Islet precursor cell (in vitro differentiated cells): ENCODE results near the gene DISP3.

Experiments
- DNase-seq: peaks from one replicate; pipeline ENCODE4 v3.0.0-alpha.2; 2018

Gene DISP3

GRCh38 chr1:11516961-11517635 lies 38.1 kb downstream of the DISP3 start:
- DNase-seq, result no peak

DNA sequence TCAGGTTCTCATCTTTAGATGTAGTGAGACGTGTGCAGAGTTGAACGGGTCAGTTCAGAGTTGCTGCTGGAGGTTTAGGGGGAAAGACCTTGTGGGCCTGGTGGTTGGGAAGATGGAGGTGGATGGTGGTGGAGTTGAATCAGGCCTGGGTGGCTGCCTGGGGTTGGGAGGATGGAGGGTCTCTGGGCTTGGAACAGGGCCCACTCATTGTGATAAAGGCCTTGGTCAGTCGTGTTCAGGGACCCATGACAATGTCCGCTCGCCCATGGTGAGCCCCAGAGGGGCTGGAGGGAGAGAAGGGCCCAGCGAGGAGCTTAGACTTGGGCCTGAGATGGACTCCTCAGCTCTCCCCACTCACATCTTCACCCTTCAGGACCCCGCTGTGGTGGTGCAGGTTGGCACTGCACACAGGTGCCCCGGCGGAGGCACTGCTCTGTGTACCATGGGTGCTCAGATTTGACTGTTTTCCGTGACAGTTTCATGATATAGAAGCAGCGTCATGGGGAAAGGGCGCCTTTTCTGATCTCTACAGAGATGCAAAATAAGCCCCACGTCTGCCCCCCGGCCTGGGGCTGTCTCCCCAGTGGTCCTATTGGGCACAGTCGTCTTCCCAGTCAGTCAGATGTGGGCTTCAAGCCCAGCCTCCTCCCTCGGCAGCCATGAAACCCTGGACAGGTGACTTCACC lies 39.2 kb downstream of the DISP3 start:
- no peak for DNase-seq

DNA sequence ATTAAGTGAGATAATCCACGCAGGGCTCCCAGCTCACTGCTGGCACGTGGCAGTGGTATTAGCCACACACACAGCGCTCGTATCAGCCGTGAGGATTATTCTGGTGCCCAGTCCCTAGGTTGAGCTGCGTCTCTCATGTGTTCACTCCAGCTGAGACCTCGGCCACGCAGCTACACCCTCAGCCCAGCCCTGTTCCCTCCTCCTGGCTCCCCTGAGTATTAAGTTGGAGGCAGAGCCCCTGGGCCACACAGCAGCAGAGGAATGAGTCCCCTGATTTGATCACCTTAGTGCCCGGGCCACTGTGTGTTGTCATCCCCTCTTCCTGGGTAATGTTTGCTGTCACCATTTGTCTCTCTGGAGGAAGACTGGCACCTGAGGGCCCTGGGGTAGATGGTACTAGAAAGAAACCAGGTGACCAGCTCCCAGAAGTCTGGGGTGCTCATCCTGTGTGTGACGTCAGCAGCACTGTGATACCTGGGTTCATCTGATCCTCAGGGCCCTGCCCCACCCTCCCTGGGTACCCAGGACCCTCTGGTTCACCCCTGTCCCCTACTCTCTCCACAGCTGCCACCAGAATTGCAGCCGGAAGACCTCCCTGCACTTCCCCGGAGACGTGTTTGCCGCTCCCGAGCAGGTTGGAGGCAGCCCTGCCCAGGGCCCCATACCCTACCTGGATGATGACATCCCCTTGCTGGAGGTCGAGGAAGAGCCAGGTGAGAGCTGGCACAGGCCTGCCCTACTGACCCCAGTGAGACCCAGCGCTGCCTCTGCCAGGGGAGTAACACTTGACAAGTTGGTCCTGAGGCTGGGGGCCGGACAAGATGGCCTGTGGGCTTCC lies 40.1 kb downstream of the DISP3 start:
- DNase-seq, result no peak

DNA sequence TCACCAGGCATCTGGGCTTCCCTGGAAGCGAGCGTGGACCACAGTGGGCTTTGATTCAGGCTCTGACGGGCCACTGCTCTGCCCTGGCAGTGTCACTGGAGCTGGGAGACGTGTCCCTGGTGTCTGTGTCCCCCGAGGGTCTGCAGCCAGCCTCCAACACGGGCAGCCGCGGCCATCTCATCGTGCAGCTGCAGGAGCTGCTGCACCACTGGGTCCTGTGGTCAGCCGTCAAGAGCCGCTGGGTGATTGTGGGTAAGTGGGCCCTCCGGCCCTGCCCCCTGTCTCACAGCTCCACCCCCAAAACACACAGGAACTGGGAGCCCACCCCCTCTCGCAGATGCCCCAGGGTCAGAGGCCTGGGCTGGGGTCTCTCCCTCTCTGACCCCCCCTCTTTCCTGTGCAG lies 40.7 kb downstream of the DISP3 start:
- no peak for DNase-seq

DNA sequence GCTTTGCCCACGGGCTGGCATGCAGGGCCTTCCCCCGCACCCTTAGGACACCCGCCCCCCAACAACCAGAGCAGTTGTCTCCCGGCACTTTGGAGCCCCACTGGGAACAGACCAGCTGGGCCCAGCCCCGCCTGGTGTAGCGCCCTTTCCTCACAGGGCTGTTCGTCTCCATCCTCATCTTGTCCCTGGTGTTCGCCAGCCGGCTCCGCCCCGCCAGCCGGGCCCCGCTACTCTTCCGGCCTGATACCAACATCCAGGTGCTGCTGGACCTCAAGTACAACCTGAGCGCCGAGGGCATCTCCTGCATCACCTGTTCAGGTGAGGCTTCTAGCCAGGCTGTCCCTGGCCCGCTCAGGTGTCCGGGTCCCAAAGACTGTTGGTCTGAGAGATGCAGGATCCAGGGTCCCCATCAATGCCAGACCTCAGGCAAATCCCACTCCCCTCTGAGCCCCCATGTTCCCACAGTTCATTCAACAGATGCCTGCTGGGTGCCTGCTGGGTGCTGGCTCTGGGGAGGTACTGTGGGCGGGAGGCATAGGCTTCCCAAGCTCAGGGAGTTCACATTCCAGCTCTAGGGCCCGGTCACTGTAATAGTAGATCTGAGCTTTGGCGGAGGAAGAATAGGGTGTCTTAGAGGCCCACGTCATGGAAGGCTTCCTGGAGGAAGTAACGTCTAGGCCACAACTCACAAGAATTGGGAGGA lies 41.7 kb downstream of the DISP3 start:
- no peak for DNase-seq

DNA sequence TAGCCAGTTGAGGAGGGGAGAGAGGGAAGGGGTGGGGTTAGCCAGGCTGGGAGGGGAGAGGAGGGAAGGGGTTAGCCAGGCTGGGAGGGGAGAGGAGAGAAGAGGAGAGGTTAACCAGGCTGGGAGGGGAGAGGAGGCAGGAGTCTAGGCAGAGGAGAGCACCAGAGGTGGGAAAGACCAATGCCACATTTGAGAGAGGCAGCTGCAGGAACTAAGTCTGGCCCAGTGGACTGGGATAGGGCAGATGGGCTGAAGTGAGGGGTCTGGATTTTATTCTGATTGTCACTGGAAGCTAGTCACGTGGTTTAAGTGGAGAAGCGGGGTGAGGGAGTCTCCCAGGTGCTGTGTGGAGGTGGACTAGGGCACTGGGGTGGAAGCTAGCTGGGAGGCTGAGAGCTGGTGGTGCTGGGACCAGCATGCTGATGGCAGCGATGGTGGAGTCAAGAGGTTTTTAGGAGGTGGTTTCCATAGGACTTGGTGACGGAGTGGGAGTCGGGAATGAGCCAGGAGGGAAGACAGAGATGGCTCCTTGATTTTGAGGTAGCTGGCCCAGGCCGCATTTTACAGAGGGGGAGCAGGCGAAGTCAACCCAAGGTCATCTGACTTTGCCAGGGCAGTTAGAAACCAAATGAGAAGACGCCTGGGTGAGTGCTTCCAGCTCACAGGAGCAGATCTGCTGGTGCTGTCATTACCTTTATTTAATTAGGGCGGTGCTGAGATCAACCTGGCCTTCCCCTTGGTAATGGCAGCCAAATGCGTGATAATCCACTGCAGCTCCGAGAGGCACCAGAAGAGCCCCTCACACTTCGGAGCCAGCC lies 42.8 kb downstream of the DISP3 start:
- DNase-seq, result no peak

- no peak for DNase-seq
Observed at GRCh38 chr1:11522400-11523235, 43.7 kb downstream of the DISP3 start.

DNA sequence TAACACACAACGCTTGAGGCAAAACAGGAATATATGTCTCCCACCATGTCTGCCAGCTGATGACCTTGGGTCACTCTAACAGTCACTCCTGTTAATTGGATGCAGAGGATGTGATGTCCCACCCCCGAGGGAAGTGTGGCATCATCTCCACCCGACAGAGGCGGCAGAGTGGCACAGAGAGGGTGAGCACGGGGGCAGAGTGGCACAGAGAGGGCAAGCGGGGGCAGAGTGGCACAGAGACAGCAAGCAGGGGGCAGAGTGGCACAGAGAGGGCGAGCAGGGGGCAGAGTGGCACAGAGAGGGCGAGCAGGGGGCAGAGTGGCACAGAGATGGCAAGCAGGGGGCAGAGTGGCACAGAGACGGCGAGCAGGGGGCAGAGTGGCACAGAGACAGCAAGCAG lies 44.3 kb downstream of the DISP3 start:
- no peak for DNase-seq

GRCh38 chr1:11523746-11524464 lies 45.0 kb downstream of the DISP3 start:
- no peak for DNase-seq

GRCh38 chr1:11524465-11525150 lies 45.7 kb downstream of the DISP3 start:
- DNase-seq, result no peak

GRCh38 chr1:11525151-11525505 lies 46.2 kb downstream of the DISP3 start:
- peak; percentile 38 for DNase-seq

- DNase-seq, result peak; percentile 50
Observed at GRCh38 chr1:11525516-11525915, 46.6 kb downstream of the DISP3 start.

GRCh38 chr1:11526071-11526895 lies 47.3 kb downstream of the DISP3 start:
- peak; percentile 47 for DNase-seq

- peak; percentile 40 for DNase-seq
Observed at GRCh38 chr1:11527541-11528452, 48.8 kb downstream of the DISP3 start.

DNA sequence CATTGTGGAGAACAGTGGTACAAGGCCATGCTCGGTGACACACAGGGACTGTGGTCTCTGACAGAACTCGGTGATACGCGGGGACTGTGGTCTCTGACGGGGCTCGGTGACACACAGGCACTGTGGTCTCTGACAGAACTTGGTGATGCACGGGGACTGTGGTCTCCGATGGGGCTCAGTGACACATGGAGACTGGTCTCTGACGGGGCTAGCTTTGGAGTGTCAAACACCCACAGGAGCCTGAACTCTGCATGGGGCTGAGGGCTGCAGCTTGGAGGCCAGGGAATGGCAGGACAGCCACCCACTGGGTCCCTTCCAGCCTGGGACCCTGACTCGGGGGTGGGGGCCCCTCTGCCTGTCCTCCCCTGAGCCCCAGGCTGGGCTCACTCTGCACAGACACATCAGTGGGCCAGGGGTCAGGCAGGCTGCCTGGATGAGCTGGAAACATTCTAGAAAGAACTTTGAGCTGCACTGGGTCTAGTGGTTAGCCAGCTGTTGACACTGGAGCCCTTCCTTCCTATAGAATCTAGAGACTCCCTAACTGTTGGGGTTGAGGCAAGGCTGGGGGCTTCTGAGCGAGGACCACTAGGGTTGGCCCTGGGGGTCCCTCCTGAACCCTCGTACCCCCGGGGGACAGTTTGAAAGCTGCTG lies 49.8 kb downstream of the DISP3 start:
- DNase-seq, result peak; percentile 52

GRCh38 chr1:11529330-11529729 lies 50.4 kb downstream of the DISP3 start:
- DNase-seq, result peak; percentile 42
